Fibroblast of pulmonary artery (primary cell): ENCODE measurements around the gene ARHGDIB.

Experiments
- DNase-seq: peaks from one replicate; pipeline ENCODE4 v3.0.0-alpha.2; 2010; ENCODE audit warnings: low read depth
- H3K4me3 ChIP-seq: replicated peaks from 2 replicates; pipeline ENCODE4 v1.5.1; 2011; ENCODE audit warnings: low read depth, mild to moderate bottlenecking, control low read depth, low read length, moderate library complexity
- CTCF ChIP-seq: IDR thresholded peaks from 2 replicates; pipeline ENCODE4 v1.5.1; 2011; ENCODE audit warnings: mild to moderate bottlenecking, control low read depth, low read length, inconsistent platforms; ENCODE audit errors: missing control alignments

ARHGDIB gene

GRCh38 chr12:14984766-14985285 is 23.4 kb upstream of the ARHGDIB start:
- no peak overlapping the region for H3K4me3 ChIP-seq
- DNase-seq: no peak
- no peak for TF ChIP-seq CTCF

GRCh38 chr12:14984036-14984435 is 22.6 kb upstream of the ARHGDIB start:
- no peak for DNase-seq
- no peak overlapping the region for H3K4me3 ChIP-seq

GRCh38 chr12:14982991-14983390 is 21.6 kb upstream of the ARHGDIB start:
- no peak for TF ChIP-seq CTCF
- H3K4me3 ChIP-seq: no peak overlapping the region
- DNase-seq: no peak

More at GRCh38 chr12:14984036-14984435, 22.6 kb upstream of the ARHGDIB start:
- no peak for TF ChIP-seq CTCF

GRCh38 chr12:14982562-14982961 is 21.2 kb upstream of the ARHGDIB start:
- no peak for TF ChIP-seq CTCF
- DNase-seq: peak; percentile 52
- H3K4me3 ChIP-seq: no peak overlapping the region

- no peak for TF ChIP-seq CTCF
- DNase-seq: no peak
- H3K4me3 ChIP-seq: no peak overlapping the region
Measured at GRCh38 chr12:14981049-14981448, 19.6 kb upstream of the ARHGDIB start.

- H3K4me3 ChIP-seq: no peak overlapping the region
- TF ChIP-seq CTCF: no peak
- no peak for DNase-seq
Measured at GRCh38 chr12:14979468-14979867, 18.1 kb upstream of the ARHGDIB start.

GRCh38 chr12:14976658-14977057 is 15.3 kb upstream of the ARHGDIB start:
- DNase-seq: no peak
- no peak overlapping the region for H3K4me3 ChIP-seq
- no peak for TF ChIP-seq CTCF
